Ectodermal cell (in vitro differentiated cells): ENCODE results near the gene RIN3.

ENCODE experiments used
- H3K27ac ChIP-seq: 2 replicates; pipeline ENCODE4 v1.7.0; 2013; ENCODE audit warnings: mild to moderate bottlenecking, low read depth, low read length; ENCODE audit not compliant: insufficient read depth, poor library complexity, severe bottlenecking
- H3K27me3 ChIP-seq: 2 replicates; pipeline ENCODE4 v1.7.0; 2013; ENCODE audit warnings: mild to moderate bottlenecking, low read length; ENCODE audit not compliant: insufficient read depth, control insufficient read depth, poor library complexity, severe bottlenecking
- H3K36me3 ChIP-seq: one replicate; pipeline ENCODE4 v1.7.0; 2013; ENCODE audit warnings: low read length; ENCODE audit not compliant: control insufficient read depth, insufficient read depth
- H3K4me1 ChIP-seq: one replicate; pipeline ENCODE4 v1.7.0; 2013; ENCODE audit warnings: low read length; ENCODE audit not compliant: control insufficient read depth, insufficient read depth
- H3K4me3 ChIP-seq: 2 replicates; pipeline ENCODE4 v1.7.0; 2013; ENCODE audit warnings: low read depth, low read length, control low read depth; ENCODE audit not compliant: insufficient read depth
- H3K9me3 ChIP-seq: 2 replicates; pipeline ENCODE4 v1.7.0; 2013; ENCODE audit warnings: mild to moderate bottlenecking, low read length, moderate library complexity; ENCODE audit not compliant: control insufficient read depth
- WGBS, 2 experiments: methylation state at CpG; one replicate each; pipeline ENCODE4 v1.1.7; 2013; ENCODE audit warnings: missing lambda C conversion rate in 2 of 2; 5-methylcytosine and 5-hydroxymethylcytosine counted together

RIN3 gene

GRCh38 chr14:92486881-92487280, 26.7 kb upstream of the RIN3 start:
- Histone ChIP-seq H3K27me3 (no peaks in the 10 kb centered on the region), H3K4me3 (no peak overlapping the region), H3K4me1 (no peaks in the 10 kb centered on the region), H3K36me3 (no peaks in the 10 kb centered on the region), H3K27ac (no peak overlapping the region), H3K9me3 (no peaks in the 10 kb centered on the region)
- WGBS, 2 experiments = 85 to 92% methylated on average over 4 of the region's 4 CpGs

GRCh38 chr14:92487513-92488133, 26.0 kb upstream of the RIN3 start:
- Histone ChIP-seq H3K4me1 (no peaks in the 10 kb centered on the region), H3K27me3 (no peaks in the 10 kb centered on the region), H3K27ac (no peak overlapping the region), H3K9me3 (no peaks in the 10 kb centered on the region), H3K36me3 (no peaks in the 10 kb centered on the region), H3K4me3 (no peak overlapping the region)
- WGBS, 2 experiments = 40 to 45% methylated on average over 10 of the region's 10 CpGs

- 92 to 93% methylated on average over 21 of the region's 21 CpGs for WGBS, 2 experiments
Measured at GRCh38 chr14:92489394-92490238, 24.0 kb upstream of the RIN3 start.

DNA sequence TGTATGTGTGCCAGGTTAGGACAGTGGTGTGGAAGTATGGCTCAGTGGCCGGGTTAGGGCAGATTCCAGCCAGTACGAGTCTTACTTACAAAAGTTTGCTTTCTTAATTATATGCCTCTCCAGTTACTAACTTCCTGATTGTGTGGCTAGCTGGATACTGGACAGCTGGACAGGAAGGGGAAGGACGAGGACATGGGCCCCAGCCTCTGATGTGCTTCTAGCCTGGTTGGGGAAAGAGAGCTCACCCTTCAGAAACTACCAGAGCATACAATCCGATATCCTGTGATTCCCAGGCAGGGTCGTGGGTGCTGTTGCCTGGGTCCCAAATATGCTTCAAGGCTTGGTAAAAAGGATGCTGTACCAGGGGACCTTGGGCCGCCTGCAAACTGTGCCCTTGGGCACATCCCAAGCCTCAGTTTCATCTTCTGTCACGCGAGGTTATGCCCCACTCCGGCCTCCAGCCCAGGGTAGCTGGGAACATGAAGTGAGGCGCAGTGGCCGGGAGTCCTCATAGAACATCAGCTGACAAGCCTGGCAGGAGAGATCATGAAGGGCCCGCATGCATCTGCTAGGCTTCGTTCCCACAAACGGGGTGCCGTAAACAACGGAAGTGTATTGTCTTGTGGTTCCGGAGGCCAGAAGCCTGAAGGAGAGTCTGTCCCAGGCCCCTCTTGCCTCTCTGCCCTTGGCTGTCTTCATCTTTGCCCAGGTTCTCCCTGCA, 23.2 kb upstream of the RIN3 start:
- no peaks in the 10 kb centered on the region for H3K4me1 ChIP-seq
- H3K4me3 ChIP-seq = no peak overlapping the region
- 88 to 89% methylated on average over 17 of the region's 17 CpGs for WGBS, 2 experiments

More at GRCh38 chr14:92489394-92490238, 24.0 kb upstream of the RIN3 start:
- H3K27ac ChIP-seq = no peak overlapping the region
- no peaks in the 10 kb centered on the region for H3K27me3 ChIP-seq
- no peaks in the 10 kb centered on the region for H3K4me1 ChIP-seq
- no peaks in the 10 kb centered on the region for H3K36me3 ChIP-seq
- H3K9me3 ChIP-seq = no peaks in the 10 kb centered on the region
- H3K4me3 ChIP-seq = no peak overlapping the region

DNA sequence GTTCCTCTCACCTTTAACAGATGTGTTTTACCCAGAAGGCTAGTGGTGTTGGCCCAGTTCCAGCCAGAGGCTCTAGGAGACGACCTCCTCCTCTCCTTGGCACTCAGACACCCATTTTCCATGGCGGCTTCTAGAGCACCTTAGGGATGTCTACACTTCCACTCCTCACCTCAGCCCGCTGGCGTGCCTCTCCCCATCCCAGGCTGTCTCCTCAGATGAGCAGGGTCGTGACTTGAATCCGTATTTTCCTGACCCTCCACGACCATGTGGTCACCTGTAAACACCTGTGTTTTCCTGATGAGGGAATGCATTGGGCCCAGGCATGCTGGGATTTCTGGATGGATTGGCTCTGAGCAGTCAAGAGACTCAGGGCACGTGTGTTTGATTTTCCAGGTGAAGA, 21.8 kb upstream of the RIN3 start:
- Histone ChIP-seq H3K9me3 (no peaks in the 10 kb centered on the region), H3K27ac (no peak overlapping the region), H3K4me1 (no peaks in the 10 kb centered on the region), H3K36me3 (no peaks in the 10 kb centered on the region), H3K27me3 (no peaks in the 10 kb centered on the region), H3K4me3 (no peak overlapping the region)
- 91 to 93% methylated on average over 8 of the region's 8 CpGs for WGBS, 2 experiments

More for the DNA sequence above, 23.2 kb upstream of the RIN3 start:
- Histone ChIP-seq H3K36me3 (no peaks in the 10 kb centered on the region), H3K9me3 (no peaks in the 10 kb centered on the region), H3K27ac (no peak overlapping the region), H3K27me3 (no peaks in the 10 kb centered on the region)

GRCh38 chr14:92492258-92492657, 21.3 kb upstream of the RIN3 start:
- H3K36me3 ChIP-seq = no peaks in the 10 kb centered on the region
- no peak overlapping the region for H3K4me3 ChIP-seq
- no peaks in the 10 kb centered on the region for H3K27me3 ChIP-seq
- no peak overlapping the region for H3K27ac ChIP-seq
- WGBS, 2 experiments = 95% methylated on average over 10 of the region's 10 CpGs
- no peaks in the 10 kb centered on the region for H3K9me3 ChIP-seq
- H3K4me1 ChIP-seq = no peaks in the 10 kb centered on the region

GRCh38 chr14:92493024-92493423, 20.6 kb upstream of the RIN3 start:
- no peak overlapping the region for H3K27ac ChIP-seq
- H3K27me3 ChIP-seq = no peaks in the 10 kb centered on the region
- no peak overlapping the region for H3K4me3 ChIP-seq
- 92 to 94% methylated on average over 10 of the region's 10 CpGs for WGBS, 2 experiments
- H3K36me3 ChIP-seq = no peaks in the 10 kb centered on the region
- H3K4me1 ChIP-seq = no peaks in the 10 kb centered on the region
- H3K9me3 ChIP-seq = no peaks in the 10 kb centered on the region

DNA sequence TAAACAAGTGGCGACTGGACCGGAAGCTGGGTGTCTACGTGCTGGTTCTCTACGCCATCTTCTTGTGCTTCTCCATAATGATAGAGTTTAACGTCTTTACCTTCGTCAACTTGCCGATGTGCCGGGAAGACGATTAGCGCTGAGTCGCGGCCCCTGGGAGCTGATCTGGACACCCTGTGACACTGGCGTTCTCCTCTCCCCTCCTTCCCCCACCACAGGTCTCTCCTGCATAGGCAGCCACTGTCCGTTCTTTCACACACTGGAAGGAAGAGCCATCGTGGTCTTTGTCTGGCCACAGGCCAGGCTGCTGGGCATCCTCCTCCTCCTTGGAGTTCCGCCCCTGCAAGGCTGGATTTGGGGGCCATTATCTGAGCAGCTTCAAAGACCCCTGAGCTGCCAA, 20.1 kb upstream of the RIN3 start:
- WGBS, 2 experiments = 86 to 89% methylated on average over 16 of the region's 16 CpGs
- no peaks in the 10 kb centered on the region for H3K36me3 ChIP-seq
- H3K27ac ChIP-seq = no peak overlapping the region
- H3K9me3 ChIP-seq = no peaks in the 10 kb centered on the region
- H3K4me1 ChIP-seq = no peaks in the 10 kb centered on the region
- H3K27me3 ChIP-seq = no peaks in the 10 kb centered on the region
- no peak overlapping the region for H3K4me3 ChIP-seq

DNA sequence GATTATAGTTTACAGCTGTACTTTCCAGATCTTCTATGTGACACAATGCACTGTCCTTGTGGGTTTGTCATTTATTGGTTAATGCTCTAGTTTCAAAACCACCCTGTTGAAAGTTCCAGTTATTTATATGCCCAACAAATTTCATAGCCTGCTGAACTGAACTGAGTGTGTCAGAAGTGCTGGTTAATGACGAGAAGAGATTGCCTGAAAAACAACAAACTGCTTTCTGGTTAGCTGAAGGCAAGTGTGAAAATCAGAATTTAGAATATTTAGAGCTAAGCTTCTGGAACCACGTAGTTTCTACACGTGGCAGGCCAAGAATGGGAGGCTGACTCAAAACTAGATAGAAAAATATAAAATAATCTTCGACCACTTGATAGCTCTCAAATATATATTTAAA, 19.1 kb upstream of the RIN3 start:
- Histone ChIP-seq H3K27me3 (no peaks in the 10 kb centered on the region), H3K4me1 (no peaks in the 10 kb centered on the region), H3K9me3 (no peaks in the 10 kb centered on the region), H3K27ac (no peak overlapping the region), H3K4me3 (no peak overlapping the region), H3K36me3 (no peaks in the 10 kb centered on the region)
- 91 to 95% methylated on average over 2 to 3 of the region's 4 CpGs for WGBS, 2 experiments

- no peak overlapping the region for H3K27ac ChIP-seq
- WGBS, 2 experiments = 74 to 76% methylated on average over 6 of the region's 6 CpGs
- no peaks in the 10 kb centered on the region for H3K4me1 ChIP-seq
- H3K27me3 ChIP-seq = no peaks in the 10 kb centered on the region
- H3K4me3 ChIP-seq = no peak overlapping the region
- no peaks in the 10 kb centered on the region for H3K9me3 ChIP-seq
- no peaks in the 10 kb centered on the region for H3K36me3 ChIP-seq
Measured at GRCh38 chr14:92495027-92495426, 18.6 kb upstream of the RIN3 start.
